Panc1 (cell line): ENCODE results near the gene GLTP. TPM values are rescaled to one million over a fixed set of nuclear protein-coding genes. Genes with fewer than 3 reads are reported as not detected.

Experiments
- ATAC-seq: fragments of 200-7000 bp; cut with Tn5 transposase; 2 replicates; pipeline ENCODE4 v1.9.1; 2020; ENCODE audit warnings: mild to moderate bottlenecking, moderate library complexity
- BruUV-seq: library from RNA; stranded (reverse); fragments of 400-500 nt; replicated peaks from 2 replicates; lab custom pipeline; 2021; lab: Mats Ljungman, UMichigan
- CTCF ChIA-PET: fragments of 300-600 bp; sonication (Branson Sonifier 250); formaldehyde crosslinking; loops from one replicate; lab custom pipeline; 2022; ENCODE audit warnings: antibody characterized with exemption; lab: Charles Lee
- POLR2A ChIA-PET: fragments of 300-600 bp; sonication (Branson Sonifier 250); formaldehyde crosslinking; loops from one replicate; lab custom pipeline; 2022; ENCODE audit warnings: antibody characterized with exemption; lab: Charles Lee
- DNase-seq: peaks from one replicate; pipeline ENCODE4 v3.0.0-alpha.2; 2010; ENCODE audit warnings: low read depth, low spot score
- H3K27ac ChIP-seq: 2 replicates; pipeline ENCODE4 v1.5.1; 2011; ENCODE audit warnings: mild to moderate bottlenecking, low read length, inconsistent platforms
- H3K27me3 ChIP-seq: fragments of 200-500 bp; sonication (Bioruptor generic); 2 replicates; pipeline ENCODE4 v1.6.0; 2014; ENCODE audit warnings: low read length, inconsistent platforms; ENCODE audit not compliant: control insufficient read depth, insufficient read depth
- H3K36me3 ChIP-seq: fragments of 200-500 bp; sonication (Bioruptor generic); 2 replicates; pipeline ENCODE4 v1.5.1; 2014; ENCODE audit warnings: inconsistent platforms, mild to moderate bottlenecking, low read length, moderate library complexity; ENCODE audit not compliant: control insufficient read depth, insufficient read depth
- H3K4me1 ChIP-seq: 2 replicates; pipeline ENCODE4 v1.5.1; 2011; ENCODE audit warnings: inconsistent platforms, mild to moderate bottlenecking, low read length, moderate library complexity; ENCODE audit not compliant: control insufficient read depth, insufficient read depth
- H3K4me3 ChIP-seq, 2 experiments: 2 replicates each; pipeline ENCODE4 v1.5.1; 2011 to 2012; ENCODE audit warnings: low read depth in 2 of 2, low read length in 2 of 2, mild to moderate bottlenecking in 2 of 2, inconsistent platforms in 1 of 2, moderate library complexity in 1 of 2
- H3K9me3 ChIP-seq: fragments of 200-500 bp; sonication (Bioruptor generic); 2 replicates; pipeline ENCODE4 v1.5.1; 2014; ENCODE audit warnings: low read depth, mild to moderate bottlenecking, inconsistent platforms, low read length, moderate library complexity; ENCODE audit not compliant: control insufficient read depth, insufficient read depth
- SIN3A ChIP-seq: IDR thresholded peaks from 2 replicates; pipeline ENCODE4 v1.6.1; 2012; ENCODE audit warnings: low read depth, mild to moderate bottlenecking, low read length, moderate library complexity, borderline replicate concordance; ENCODE audit not compliant: insufficient read depth
- in situ Hi-C: cut with HindIII; loops from 2 replicates; pipeline ENCODE4 v1.10.0; 2016; ENCODE audit warnings: low sequenced_read_pairs, low pct_unique_long_range_greater_than_20kb
- intact Hi-C: fragments of 100-400 bp; cut with micrococcal nuclease; formaldehyde crosslinking; loops from one replicate; pipeline ENCODE4 v1.10.0; 2022; ENCODE audit not compliant: unreplicated experiment
- total RNA-seq: library from RNA; stranded (reverse); gene quantifications from one replicate; pipeline ENCODE4 v1.2.1, GENCODE V29; 2021; ENCODE audit not compliant: unreplicated experiment
- TF ChIP-seq, protein P1 (sequence below): fragments of 450-650 bp; IDR thresholded peaks from 2 replicates; pipeline ENCODE4 v1.5.1; 2017; ENCODE audit warnings: mild to moderate bottlenecking
- TF ChIP-seq, protein P2 (sequence below), 2 experiments: IDR thresholded peaks; 2 replicates each; pipeline ENCODE4 v1.6.1; 2011 to 2012; ENCODE audit warnings: low read depth in 2 of 2, control low read depth in 1 of 2, low read length in 1 of 2, mild to moderate bottlenecking in 1 of 2, moderate library complexity in 1 of 2; ENCODE audit not compliant: insufficient read depth in 1 of 2

The GLTP gene
- total RNA-seq, 1 experiment from 2014 or later, result 24.8 TPM

DNA sequence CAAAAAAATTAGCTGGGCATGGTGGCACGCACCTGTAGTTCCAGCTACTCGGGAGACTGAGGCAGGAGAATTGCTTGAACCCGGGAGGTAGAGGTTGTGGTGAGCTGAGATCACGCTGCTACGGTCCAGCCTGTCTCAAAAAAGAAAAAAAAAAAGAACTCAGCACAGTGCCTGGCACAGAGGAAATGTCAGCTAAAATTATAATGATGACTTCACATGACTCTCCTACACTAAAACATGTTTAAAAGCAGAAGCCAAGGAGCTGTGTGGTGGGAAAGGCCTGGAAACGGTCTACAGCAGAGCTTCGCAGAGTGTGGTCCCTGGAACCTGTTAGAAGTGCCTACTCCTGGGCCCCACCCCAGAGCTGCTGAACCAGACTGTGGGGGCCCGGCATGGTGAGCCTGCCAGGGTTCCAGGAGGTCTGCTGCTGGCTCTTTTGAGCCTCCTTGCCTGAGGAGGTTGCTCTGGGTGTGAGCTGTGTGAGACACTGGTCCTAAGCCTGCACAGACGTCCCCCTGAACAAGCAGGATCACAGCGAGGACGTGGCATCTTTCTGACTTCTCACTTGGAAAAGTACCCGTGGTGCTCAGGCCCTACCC is 47.8 kb upstream of the GLTP start:
- ChIA-PET POLR2A (no interaction called here), CTCF (interaction anchor here (0.6 to 0.8 kb wide), 5 partner anchors 30 to 402 kb away, joined by 3 to 4 read pairs (median 3); no protein-coding TSS in a partner anchor)
- Histone ChIP-seq H3K9me3 (no peaks in the 10 kb centered on the region), H3K4me1 (no peaks in the 10 kb centered on the region), H3K36me3 (peaks cover 10% of the 10 kb centered on the region), H3K27ac (no peak overlapping the region), H3K27me3 (no peaks in the 10 kb centered on the region), H3K4me3 (no peak overlapping the region)
- in situ Hi-C loops (no loop called here), intact Hi-C loops (loop anchor here (10.0 kb wide), 1 partner anchor 73 kb away; no protein-coding TSS in a partner anchor)
- TF ChIP-seq, protein P1, sequence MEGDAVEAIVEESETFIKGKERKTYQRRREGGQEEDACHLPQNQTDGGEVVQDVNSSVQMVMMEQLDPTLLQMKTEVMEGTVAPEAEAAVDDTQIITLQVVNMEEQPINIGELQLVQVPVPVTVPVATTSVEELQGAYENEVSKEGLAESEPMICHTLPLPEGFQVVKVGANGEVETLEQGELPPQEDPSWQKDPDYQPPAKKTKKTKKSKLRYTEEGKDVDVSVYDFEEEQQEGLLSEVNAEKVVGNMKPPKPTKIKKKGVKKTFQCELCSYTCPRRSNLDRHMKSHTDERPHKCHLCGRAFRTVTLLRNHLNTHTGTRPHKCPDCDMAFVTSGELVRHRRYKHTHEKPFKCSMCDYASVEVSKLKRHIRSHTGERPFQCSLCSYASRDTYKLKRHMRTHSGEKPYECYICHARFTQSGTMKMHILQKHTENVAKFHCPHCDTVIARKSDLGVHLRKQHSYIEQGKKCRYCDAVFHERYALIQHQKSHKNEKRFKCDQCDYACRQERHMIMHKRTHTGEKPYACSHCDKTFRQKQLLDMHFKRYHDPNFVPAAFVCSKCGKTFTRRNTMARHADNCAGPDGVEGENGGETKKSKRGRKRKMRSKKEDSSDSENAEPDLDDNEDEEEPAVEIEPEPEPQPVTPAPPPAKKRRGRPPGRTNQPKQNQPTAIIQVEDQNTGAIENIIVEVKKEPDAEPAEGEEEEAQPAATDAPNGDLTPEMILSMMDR, result no peak
- no peak for TF ChIP-seq SIN3A
- TF ChIP-seq, protein P2, sequence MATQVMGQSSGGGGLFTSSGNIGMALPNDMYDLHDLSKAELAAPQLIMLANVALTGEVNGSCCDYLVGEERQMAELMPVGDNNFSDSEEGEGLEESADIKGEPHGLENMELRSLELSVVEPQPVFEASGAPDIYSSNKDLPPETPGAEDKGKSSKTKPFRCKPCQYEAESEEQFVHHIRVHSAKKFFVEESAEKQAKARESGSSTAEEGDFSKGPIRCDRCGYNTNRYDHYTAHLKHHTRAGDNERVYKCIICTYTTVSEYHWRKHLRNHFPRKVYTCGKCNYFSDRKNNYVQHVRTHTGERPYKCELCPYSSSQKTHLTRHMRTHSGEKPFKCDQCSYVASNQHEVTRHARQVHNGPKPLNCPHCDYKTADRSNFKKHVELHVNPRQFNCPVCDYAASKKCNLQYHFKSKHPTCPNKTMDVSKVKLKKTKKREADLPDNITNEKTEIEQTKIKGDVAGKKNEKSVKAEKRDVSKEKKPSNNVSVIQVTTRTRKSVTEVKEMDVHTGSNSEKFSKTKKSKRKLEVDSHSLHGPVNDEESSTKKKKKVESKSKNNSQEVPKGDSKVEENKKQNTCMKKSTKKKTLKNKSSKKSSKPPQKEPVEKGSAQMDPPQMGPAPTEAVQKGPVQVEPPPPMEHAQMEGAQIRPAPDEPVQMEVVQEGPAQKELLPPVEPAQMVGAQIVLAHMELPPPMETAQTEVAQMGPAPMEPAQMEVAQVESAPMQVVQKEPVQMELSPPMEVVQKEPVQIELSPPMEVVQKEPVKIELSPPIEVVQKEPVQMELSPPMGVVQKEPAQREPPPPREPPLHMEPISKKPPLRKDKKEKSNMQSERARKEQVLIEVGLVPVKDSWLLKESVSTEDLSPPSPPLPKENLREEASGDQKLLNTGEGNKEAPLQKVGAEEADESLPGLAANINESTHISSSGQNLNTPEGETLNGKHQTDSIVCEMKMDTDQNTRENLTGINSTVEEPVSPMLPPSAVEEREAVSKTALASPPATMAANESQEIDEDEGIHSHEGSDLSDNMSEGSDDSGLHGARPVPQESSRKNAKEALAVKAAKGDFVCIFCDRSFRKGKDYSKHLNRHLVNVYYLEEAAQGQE (IDR thresholded peaks at IDR 0.05; ENCODE audit: insufficient read depth in 1 of 2, low read depth in 2 of 2, low read length in 1 of 2), result no peak
- ATAC-seq, result no peak; the same call in 1 of the 2 replicates
- no peak for DNase-seq
- no TSS peak for BruUV-seq

DNA sequence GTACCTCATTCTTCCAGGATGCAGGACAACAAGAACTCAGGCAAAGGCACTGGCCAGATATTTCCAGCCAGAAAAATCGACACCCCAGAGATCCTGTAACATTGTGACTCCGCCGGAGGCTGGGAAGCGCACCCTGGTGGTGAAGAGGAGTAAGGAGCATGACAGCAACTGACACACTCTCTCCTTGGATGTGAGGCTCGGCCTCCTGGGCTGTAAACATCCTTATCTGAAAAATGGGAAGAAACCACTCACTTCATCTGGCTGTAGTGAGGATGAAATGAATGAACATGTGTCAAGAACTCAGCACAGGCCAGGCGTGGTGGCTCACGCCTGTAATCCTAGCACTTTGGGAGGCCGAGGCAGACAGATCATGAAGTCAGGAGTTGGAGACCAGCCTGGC is 47.3 kb upstream of the GLTP start:
- ChIA-PET POLR2A (no interaction called here), CTCF (no interaction called here)
- Histone ChIP-seq H3K27ac (no peak overlapping the region), H3K36me3 (peaks cover 7% of the 10 kb centered on the region), H3K9me3 (no peaks in the 10 kb centered on the region), H3K27me3 (no peaks in the 10 kb centered on the region), H3K4me3 (no peak overlapping the region), H3K4me1 (no peaks in the 10 kb centered on the region)
- intact Hi-C loops, result loop anchor here (10.0 kb wide), 1 partner anchor 73 kb away; no protein-coding TSS in a partner anchor
- TF ChIP-seq SIN3A, result no peak
- TF ChIP-seq, protein P1, result peak; percentile 88
- in situ Hi-C loops, result no loop called here
- no TSS peak for BruUV-seq
- DNase-seq, result peak; percentile 17
- ATAC-seq, result peak; percentile 82
